Panc1 (cell line): ENCODE measurements around the gene CHRNA5.

Experiments
- CTCF ChIP-seq: fragments of 450-650 bp; IDR thresholded peaks from 2 replicates; pipeline ENCODE4 v1.5.1; 2017; ENCODE audit warnings: mild to moderate bottlenecking
- POLR2AphosphoS5 ChIP-seq: IDR thresholded peaks from 2 replicates; pipeline ENCODE4 v1.6.1; 2012; ENCODE audit warnings: mild to moderate bottlenecking, low read depth, low read length, moderate library complexity
- REST ChIP-seq, 2 experiments: IDR thresholded peaks; 2 replicates each; pipeline ENCODE4 v1.6.1; 2011 to 2012; ENCODE audit warnings: low read depth in 2 of 2, control low read depth in 1 of 2, low read length in 1 of 2, mild to moderate bottlenecking in 1 of 2, moderate library complexity in 1 of 2; ENCODE audit not compliant: insufficient read depth in 1 of 2
- SIN3A ChIP-seq: IDR thresholded peaks from 2 replicates; pipeline ENCODE4 v1.6.1; 2012; ENCODE audit warnings: low read depth, mild to moderate bottlenecking, low read length, moderate library complexity, borderline replicate concordance; ENCODE audit not compliant: insufficient read depth
- TCF7L2 ChIP-seq: IDR thresholded peaks from 2 replicates; pipeline ENCODE4 v1.6.1; 2011; ENCODE audit warnings: mild to moderate bottlenecking, low read depth, low read length, inconsistent platforms

- TF ChIP-seq CTCF (no peak), POLR2AphosphoS5 (no peak), REST (IDR thresholded peaks at IDR 0.05; ENCODE audit: insufficient read depth in 1 of 2, low read depth in 2 of 2, low read length in 1 of 2) (no peak), SIN3A (no peak), TCF7L2 (no peak)
Measured at GRCh38 chr15:78542647-78543046, 22.7 kb upstream of the CHRNA5 start.
